ENCODE data around the gene EXOC8. TPM values are rescaled to one million over a fixed set of nuclear protein-coding genes. Genes with fewer than 3 reads are reported as not detected.

EXOC8 gene
- polyA plus RNA-seq, 2 of the 4 experiments (the other 2 are of a cell fraction): 7.7 to 9.8 TPM

- no peak for DNase-seq (ENCODE audit: low read depth in 1 of 2, low spot score in 1 of 2)
- TF ChIP-seq MAFK (IDR thresholded peaks at IDR 0.05; ENCODE audit: partially characterized antibody) (peak; percentile 62), CBX2 (IDR thresholded peaks at IDR 0.05; ENCODE audit: borderline replicate concordance, low read depth) (no peak)
These were observed 19.6 kb upstream of the EXOC8 start for GRCh38 chr1:231357187-231357772.

DNA sequence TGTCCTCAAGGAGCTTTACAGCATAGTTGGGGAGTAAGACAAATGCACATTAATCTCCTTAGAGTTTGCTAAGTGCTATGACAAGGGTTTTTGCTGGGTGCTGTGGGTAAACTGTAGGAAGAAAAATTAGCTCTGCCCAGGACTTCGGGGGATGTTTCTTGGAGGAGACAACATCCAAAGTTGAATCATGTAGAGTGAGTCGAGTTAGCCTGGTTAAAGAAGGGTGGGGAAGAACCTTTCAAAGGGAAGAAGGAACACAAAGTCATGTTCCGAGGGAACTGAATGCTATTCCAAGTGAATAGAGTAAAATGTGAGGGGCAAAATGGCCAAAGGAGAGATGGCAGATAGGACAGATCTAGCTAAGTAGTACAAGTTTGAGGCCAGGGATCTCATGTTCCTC is 17.5 kb upstream of the EXOC8 start:
- POLR2A ChIA-PET: interaction anchor here (0.7 kb wide), 1 partner anchor 17 kb away, joined by 3 read pairs; the partner anchor contains the start of genes EXOC8 and SPRTN

More at GRCh38 chr1:231357187-231357772, 19.6 kb upstream of the EXOC8 start:
- Histone ChIP-seq H3K4me2 (no peak overlapping the region; the same call in 1 of the 3 replicates), H3K9me3 (no peaks in the 10 kb centered on the region), H3K27ac (no peak overlapping the region), H3K4me1 (peaks cover 38% of the 10 kb centered on the region), H3K4me3 (no peak overlapping the region)
- no peak for FAIRE-seq
- POLR2A ChIA-PET: interaction anchor here (0.9 to 1.7 kb wide), 2 partner anchors 171 to 227 kb away, joined by 5 read pairs; no protein-coding TSS in a partner anchor
- no peak for ATAC-seq
- CTCF ChIA-PET: interaction anchor here (0.6 to 6.5 kb wide), 47 partner anchors 8 to 1567 kb away, joined by 3 to 54 read pairs (median 4); partner anchors contain the start of genes EXOC8 and SPRTN
- WGBS (ENCODE audit: missing lambda C conversion rate): 79% methylated on average over 10 of the region's 10 CpGs

GRCh38 chr1:231354330-231355020 is 16.8 kb upstream of the EXOC8 start:
- no peak for FAIRE-seq
- ATAC-seq: no peak
- no peaks in the 10 kb centered on the region for H3K9me3 ChIP-seq
- WGBS (ENCODE audit: missing lambda C conversion rate): 71% methylated on average over 5 of the region's 5 CpGs
- DNase-seq (ENCODE audit: low read depth in 1 of 2, low spot score in 1 of 2): no peak
- H3K4me2 ChIP-seq: peak overlapping the region; percentile 1; the same call in 1 of the 3 replicates
- no peak overlapping the region for H3K4me3 ChIP-seq
- ChIA-PET CTCF (interaction anchor here (0.8 to 6.5 kb wide), 5 partner anchors 8 to 251 kb away, joined by 3 to 54 read pairs (median 6); no protein-coding TSS in a partner anchor), POLR2A (interaction anchor here (0.7 kb wide), 1 partner anchor 17 kb away, joined by 3 read pairs; the partner anchor contains the start of genes EXOC8 and SPRTN)
- H3K4me1 ChIP-seq: peaks cover 34% of the 10 kb centered on the region
- H3K27ac ChIP-seq: peak overlapping the region; percentile 30 to 63; a peak in 4 of 6 replicates
- TF ChIP-seq JUN (IDR thresholded peaks at IDR 0.05) (no peak), NPAS2 (CRISPR knock-in tag; IDR thresholded peaks at IDR 0.05; ENCODE audit: borderline replicate concordance) (no peak), EHMT2 (IDR thresholded peaks at IDR 0.05; ENCODE audit: low read depth) (no peak), MAFK (IDR thresholded peaks at IDR 0.05; ENCODE audit: partially characterized antibody) (peak; percentile 72), ZNF302 (CRISPR knock-in tag; IDR thresholded peaks at IDR 0.05) (no peak), NR3C1 (IDR thresholded peaks at IDR 0.05) (no peak), TP53 (CRISPR knock-in tag; IDR thresholded peaks at IDR 0.05) (no peak), JUNB (IDR thresholded peaks at IDR 0.05) (no peak), KDM5A (IDR thresholded peaks at IDR 0.05) (no peak), RCOR1 (IDR thresholded peaks at IDR 0.05; ENCODE audit: low read depth, low read length) (no peak), FOSB (CRISPR knock-in tag; IDR thresholded peaks at IDR 0.05) (no peak), HOXA7 (CRISPR knock-in tag; IDR thresholded peaks at IDR 0.05) (no peak), POLR2A (IDR thresholded peaks at IDR 0.05; ENCODE audit: low read length) (no peak), POLR2AphosphoS2 (conservative IDR thresholded peaks at IDR 0.05; ENCODE audit: low read length) (0 out of 2 replicates have a peak, but pooled peaks have one; percentile 62), RFX5 (IDR thresholded peaks at IDR 0.05) (no peak), PBX3 (IDR thresholded peaks at IDR 0.05) (no peak), NFE2L2 (conservative IDR thresholded peaks at IDR 0.05; ENCODE audit: low read length) (peak; percentile 59), RNF2 (IDR thresholded peaks at IDR 0.05; ENCODE audit: borderline replicate concordance, low read depth) (no peak), CTCF (IDR thresholded peaks at IDR 0.05) (no peak)
- TF ChIP-seq, protein P1, sequence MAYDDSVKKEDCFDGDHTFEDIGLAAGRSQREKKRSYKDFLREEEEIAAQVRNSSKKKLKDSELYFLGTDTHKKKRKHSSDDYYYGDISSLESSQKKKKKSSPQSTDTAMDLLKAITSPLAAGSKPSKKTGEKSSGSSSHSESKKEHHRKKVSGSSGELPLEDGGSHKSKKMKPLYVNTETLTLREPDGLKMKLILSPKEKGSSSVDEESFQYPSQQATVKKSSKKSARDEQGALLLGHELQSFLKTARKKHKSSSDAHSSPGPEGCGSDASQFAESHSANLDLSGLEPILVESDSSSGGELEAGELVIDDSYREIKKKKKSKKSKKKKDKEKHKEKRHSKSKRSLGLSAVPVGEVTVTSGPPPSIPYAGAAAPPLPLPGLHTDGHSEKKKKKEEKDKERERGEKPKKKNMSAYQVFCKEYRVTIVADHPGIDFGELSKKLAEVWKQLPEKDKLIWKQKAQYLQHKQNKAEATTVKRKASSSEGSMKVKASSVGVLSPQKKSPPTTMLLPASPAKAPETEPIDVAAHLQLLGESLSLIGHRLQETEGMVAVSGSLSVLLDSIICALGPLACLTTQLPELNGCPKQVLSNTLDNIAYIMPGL (CRISPR knock-in tag; IDR thresholded peaks at IDR 0.05; ENCODE audit: borderline replicate concordance): no peak
- TF ChIP-seq, protein P2, sequence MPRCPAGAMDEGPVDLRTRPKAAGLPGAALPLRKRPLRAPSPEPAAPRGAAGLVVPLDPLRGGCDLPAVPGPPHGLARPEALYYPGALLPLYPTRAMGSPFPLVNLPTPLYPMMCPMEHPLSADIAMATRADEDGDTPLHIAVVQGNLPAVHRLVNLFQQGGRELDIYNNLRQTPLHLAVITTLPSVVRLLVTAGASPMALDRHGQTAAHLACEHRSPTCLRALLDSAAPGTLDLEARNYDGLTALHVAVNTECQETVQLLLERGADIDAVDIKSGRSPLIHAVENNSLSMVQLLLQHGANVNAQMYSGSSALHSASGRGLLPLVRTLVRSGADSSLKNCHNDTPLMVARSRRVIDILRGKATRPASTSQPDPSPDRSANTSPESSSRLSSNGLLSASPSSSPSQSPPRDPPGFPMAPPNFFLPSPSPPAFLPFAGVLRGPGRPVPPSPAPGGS (IDR thresholded peaks at IDR 0.05): no peak

More for the DNA sequence above, 17.5 kb upstream of the EXOC8 start:
- WGBS (ENCODE audit: missing lambda C conversion rate): 63% methylated on average over 3 of the region's 3 CpGs
- CTCF ChIA-PET: interaction anchor here (0.8 to 6.5 kb wide), 5 partner anchors 10 to 251 kb away, joined by 3 to 54 read pairs (median 6); no protein-coding TSS in a partner anchor
- peak overlapping the region; percentile 30 to 63; a peak in 3 of 6 replicates for H3K27ac ChIP-seq
- no peaks in the 10 kb centered on the region for H3K9me3 ChIP-seq
- H3K4me3 ChIP-seq: no peak overlapping the region
- H3K4me2 ChIP-seq: 0 out of 3 replicates have a peak overlapping the region, but pooled peaks have one; percentile 1
- H3K4me1 ChIP-seq: peaks cover 38% of the 10 kb centered on the region
- ATAC-seq (0 out of 6 replicates have a peak, but pooled peaks of 1 of the 2 experiments have one; percentile 6), FAIRE-seq (no peak), DNase-seq (ENCODE audit: low read depth in 1 of 2, low spot score in 1 of 2) (no peak)
- 0 out of 2 replicates have a peak, but pooled peaks have one; percentile 72 for TF ChIP-seq POLR2AphosphoS2 (conservative IDR thresholded peaks at IDR 0.05; ENCODE audit: low read length)
- no peak for TF ChIP-seq USF2 (IDR thresholded peaks at IDR 0.05)
